ENCODE measurements around the gene SLC12A8. TPM values are rescaled to one million over a fixed set of nuclear protein-coding genes. Genes with fewer than 3 reads are reported as not detected.

The SLC12A8 gene
- total RNA-seq, 1 experiment from 2014 or later, result 30.7 TPM

DNA sequence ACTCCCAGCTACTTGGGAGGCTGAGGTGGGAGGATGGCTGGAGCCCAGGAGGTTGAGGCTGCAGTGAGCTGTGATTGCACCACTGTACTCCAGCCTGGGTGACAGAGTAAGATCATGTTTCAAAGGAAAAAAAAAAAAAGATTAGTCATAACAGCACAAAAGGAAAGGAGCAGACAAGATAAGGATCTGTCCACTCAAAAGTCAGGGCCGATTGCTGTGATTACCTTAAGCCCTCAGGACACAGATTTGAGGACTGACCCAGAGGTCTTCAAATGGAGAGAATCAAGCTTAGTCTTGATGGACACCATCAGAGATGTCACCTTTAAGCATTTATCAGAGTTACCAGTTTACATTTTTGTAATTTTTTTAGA lies 132.9 kb downstream of the SLC12A8 start:
- Histone ChIP-seq H3K27me3 (ENCODE audit: insufficient read depth, low read depth) (no peaks in the 10 kb centered on the region), H4K20me1 (ENCODE audit: insufficient read depth) (no peaks in the 10 kb centered on the region), H3K79me2 (ENCODE audit: low read depth) (no peaks in the 10 kb centered on the region), H2AFZ (no peak overlapping the region), H3F3A (ENCODE audit: insufficient read depth, low read depth) (peaks cover 21% of the 10 kb centered on the region), H3K4me3 (no peak overlapping the region), H3K9me3 (ENCODE audit: insufficient read depth, low read depth) (no peaks in the 10 kb centered on the region), H3K4me2 (peak overlapping the region; percentile 21; the same call in 1 of the 2 replicates), H3K27ac (peak overlapping the region; percentile 37), H3K4me1 (replicated peaks; ENCODE audit: insufficient read depth) (peaks cover 23% of the 10 kb centered on the region), H3K36me3 (ENCODE audit: low read depth) (no peaks in the 10 kb centered on the region), H3K9me2 (ENCODE audit: insufficient read depth) (no peaks in the 10 kb centered on the region)
- intact Hi-C loops (cut with micrococcal nuclease; ENCODE audit: unreplicated experiment), result loop anchor here (1.0 to 2.0 kb wide), 2 partner anchors 16 to 37 kb away; no protein-coding TSS in a partner anchor
- DNase-seq, result peak; percentile 57 to 91
- POLR2A ChIA-PET (ENCODE audit: unreplicated experiment), result interaction anchor here (0.5 to 0.7 kb wide), 4 partner anchors 26 to 528 kb away, joined by 3 to 10 read pairs (median 3); no protein-coding TSS in a partner anchor
- BruUV-seq (replicated peaks), result no TSS peak
- CTCF ChIA-PET, result interaction anchor here (0.6 kb wide), 3 partner anchors 37 to 84 kb away, joined by 3 to 16 read pairs (median 3); no protein-coding TSS in a partner anchor
- TF ChIP-seq, protein P1, sequence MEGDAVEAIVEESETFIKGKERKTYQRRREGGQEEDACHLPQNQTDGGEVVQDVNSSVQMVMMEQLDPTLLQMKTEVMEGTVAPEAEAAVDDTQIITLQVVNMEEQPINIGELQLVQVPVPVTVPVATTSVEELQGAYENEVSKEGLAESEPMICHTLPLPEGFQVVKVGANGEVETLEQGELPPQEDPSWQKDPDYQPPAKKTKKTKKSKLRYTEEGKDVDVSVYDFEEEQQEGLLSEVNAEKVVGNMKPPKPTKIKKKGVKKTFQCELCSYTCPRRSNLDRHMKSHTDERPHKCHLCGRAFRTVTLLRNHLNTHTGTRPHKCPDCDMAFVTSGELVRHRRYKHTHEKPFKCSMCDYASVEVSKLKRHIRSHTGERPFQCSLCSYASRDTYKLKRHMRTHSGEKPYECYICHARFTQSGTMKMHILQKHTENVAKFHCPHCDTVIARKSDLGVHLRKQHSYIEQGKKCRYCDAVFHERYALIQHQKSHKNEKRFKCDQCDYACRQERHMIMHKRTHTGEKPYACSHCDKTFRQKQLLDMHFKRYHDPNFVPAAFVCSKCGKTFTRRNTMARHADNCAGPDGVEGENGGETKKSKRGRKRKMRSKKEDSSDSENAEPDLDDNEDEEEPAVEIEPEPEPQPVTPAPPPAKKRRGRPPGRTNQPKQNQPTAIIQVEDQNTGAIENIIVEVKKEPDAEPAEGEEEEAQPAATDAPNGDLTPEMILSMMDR (conservative IDR thresholded peaks at IDR 0.05), result no peak
- TF ChIP-seq EZH2 (IDR thresholded peaks at IDR 0.05; ENCODE audit: low read depth), result no peak

DNA sequence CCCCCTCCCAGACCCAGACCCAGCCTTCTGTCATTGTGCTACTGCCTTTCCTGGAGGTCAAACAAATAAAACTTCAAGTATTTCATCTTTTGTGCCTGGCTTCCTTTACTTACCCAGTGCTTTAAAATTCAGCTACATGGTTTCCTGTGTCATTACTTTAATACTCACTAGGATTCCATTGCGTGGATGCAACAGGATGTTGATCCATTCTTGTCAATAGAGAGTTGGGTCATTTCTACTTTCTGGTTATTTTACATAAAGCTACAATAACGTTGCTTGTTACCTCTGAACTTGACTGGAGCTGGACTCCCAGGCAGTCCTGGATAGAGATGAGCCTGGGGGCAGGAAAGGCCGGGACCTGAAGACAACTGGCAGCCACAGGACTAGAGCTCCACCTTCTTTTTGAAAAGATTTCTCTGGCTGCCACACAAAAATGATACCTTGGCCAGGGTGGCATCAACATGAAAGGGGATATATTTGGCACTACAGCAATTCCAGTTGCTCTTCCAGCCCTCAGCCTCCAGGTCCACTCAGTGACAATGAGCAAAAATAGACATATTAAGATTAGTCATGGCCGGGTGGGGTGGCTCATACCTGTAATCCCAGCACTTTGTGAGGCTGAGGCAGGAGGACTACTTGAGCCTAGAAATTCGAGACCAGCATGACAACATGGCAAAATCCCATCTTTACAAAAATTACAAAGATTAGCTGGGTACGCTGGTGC lies 133.4 kb downstream of the SLC12A8 start:
- POLR2A ChIA-PET (ENCODE audit: unreplicated experiment), result interaction anchor here (0.5 to 0.7 kb wide), 4 partner anchors 26 to 527 kb away, joined by 3 to 10 read pairs (median 3); no protein-coding TSS in a partner anchor
- H2AFZ ChIP-seq, result no peak overlapping the region
- no peaks in the 10 kb centered on the region for H3K9me2 ChIP-seq (ENCODE audit: insufficient read depth)
- H4K20me1 ChIP-seq (ENCODE audit: insufficient read depth), result no peaks in the 10 kb centered on the region
- TF ChIP-seq, protein P1 (conservative IDR thresholded peaks at IDR 0.05), result no peak
- TF ChIP-seq EZH2 (IDR thresholded peaks at IDR 0.05; ENCODE audit: low read depth), result no peak
- H3K27ac ChIP-seq, result peak overlapping the region; percentile 17; the same call in 1 of the 2 replicates
- no TSS peak for BruUV-seq (replicated peaks)
- CTCF ChIA-PET, result interaction anchor here (0.6 kb wide), 4 partner anchors 37 to 129 kb away, joined by 3 to 16 read pairs (median 3); no protein-coding TSS in a partner anchor
- intact Hi-C loops (cut with micrococcal nuclease; ENCODE audit: unreplicated experiment), result loop anchor here (1.0 to 2.0 kb wide), 2 partner anchors 16 to 38 kb away; no protein-coding TSS in a partner anchor
- no peaks in the 10 kb centered on the region for H3K79me2 ChIP-seq (ENCODE audit: low read depth)
- DNase-seq, result no peak
- H3K36me3 ChIP-seq (ENCODE audit: low read depth), result no peaks in the 10 kb centered on the region
- peaks cover 23% of the 10 kb centered on the region for H3K4me1 ChIP-seq (replicated peaks; ENCODE audit: insufficient read depth)
- H3F3A ChIP-seq (ENCODE audit: insufficient read depth, low read depth), result peaks cover 21% of the 10 kb centered on the region
- H3K4me2 ChIP-seq, result no peak overlapping the region
- H3K9me3 ChIP-seq (ENCODE audit: insufficient read depth, low read depth), result no peaks in the 10 kb centered on the region
- no peaks in the 10 kb centered on the region for H3K27me3 ChIP-seq (ENCODE audit: insufficient read depth, low read depth)
- no peak overlapping the region for H3K4me3 ChIP-seq

DNA sequence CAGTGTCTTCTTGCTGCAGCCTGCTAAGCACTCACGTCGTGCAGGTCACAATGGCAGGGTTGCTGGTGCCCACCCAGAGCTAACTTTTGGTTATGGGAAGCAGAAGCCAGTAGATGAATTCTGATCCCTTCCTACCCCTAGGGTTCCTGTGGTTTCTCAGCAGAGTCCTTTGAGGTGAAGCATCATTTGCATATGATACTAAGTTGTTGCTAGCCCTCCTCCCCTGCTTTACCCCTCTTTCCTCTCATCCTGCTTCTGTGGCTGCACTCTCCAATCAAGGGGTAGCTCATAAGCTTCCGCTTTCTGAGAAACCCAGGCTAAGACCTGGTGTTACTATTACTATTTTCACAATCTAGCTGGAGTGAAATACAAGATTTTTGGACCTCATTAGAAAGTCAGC lies 134.7 kb downstream of the SLC12A8 start:
- no peaks in the 10 kb centered on the region for H3K9me2 ChIP-seq (ENCODE audit: insufficient read depth)
- no peak overlapping the region for H3K27ac ChIP-seq
- no peaks in the 10 kb centered on the region for H3K9me3 ChIP-seq (ENCODE audit: insufficient read depth, low read depth)
- no peak for DNase-seq
- H3F3A ChIP-seq (ENCODE audit: insufficient read depth, low read depth), result peaks cover 26% of the 10 kb centered on the region
- H3K4me1 ChIP-seq (replicated peaks; ENCODE audit: insufficient read depth), result peaks cover 23% of the 10 kb centered on the region
- no peak overlapping the region for H3K4me3 ChIP-seq
- ChIA-PET CTCF (no interaction called here), POLR2A (ENCODE audit: unreplicated experiment) (no interaction called here)
- no peaks in the 10 kb centered on the region for H3K36me3 ChIP-seq (ENCODE audit: low read depth)
- intact Hi-C loops (cut with micrococcal nuclease; ENCODE audit: unreplicated experiment), result loop anchor here (2.0 kb wide), 1 partner anchor 39 kb away; no protein-coding TSS in a partner anchor
- BruUV-seq (replicated peaks), result no TSS peak
- no peaks in the 10 kb centered on the region for H3K27me3 ChIP-seq (ENCODE audit: insufficient read depth, low read depth)
- no peak overlapping the region for H2AFZ ChIP-seq
- no peaks in the 10 kb centered on the region for H4K20me1 ChIP-seq (ENCODE audit: insufficient read depth)
- TF ChIP-seq, protein P1 (conservative IDR thresholded peaks at IDR 0.05), result no peak
- no peak for TF ChIP-seq EZH2 (IDR thresholded peaks at IDR 0.05; ENCODE audit: low read depth)
- H3K4me2 ChIP-seq, result no peak overlapping the region
- H3K79me2 ChIP-seq (ENCODE audit: low read depth), result no peaks in the 10 kb centered on the region

Data from PC-9 (cell line).